Islet of Langerhans (tissue), 1 donor: Measurements from ENCODE around the gene EPB41L5.
"Not testable (repeated sequence)": the region's sequence is repeated elsewhere in the genome, so short reads cannot be mapped to it uniquely, and the experiment has no call there.

ENCODE experiments used
- FAIRE-seq: peaks from one replicate; lab custom pipeline; 2011; peaks lifted over from hg19 to GRCh38; lab: Jason Lieb, UNC

EPB41L5 gene

GRCh38 chr2:120199817-120200459 is 187.1 kb downstream of the EPB41L5 start:
- not testable (repeated sequence) for FAIRE-seq

GRCh38 chr2:120203251-120204021 is 190.6 kb downstream of the EPB41L5 start:
- no peak for FAIRE-seq

DNA sequence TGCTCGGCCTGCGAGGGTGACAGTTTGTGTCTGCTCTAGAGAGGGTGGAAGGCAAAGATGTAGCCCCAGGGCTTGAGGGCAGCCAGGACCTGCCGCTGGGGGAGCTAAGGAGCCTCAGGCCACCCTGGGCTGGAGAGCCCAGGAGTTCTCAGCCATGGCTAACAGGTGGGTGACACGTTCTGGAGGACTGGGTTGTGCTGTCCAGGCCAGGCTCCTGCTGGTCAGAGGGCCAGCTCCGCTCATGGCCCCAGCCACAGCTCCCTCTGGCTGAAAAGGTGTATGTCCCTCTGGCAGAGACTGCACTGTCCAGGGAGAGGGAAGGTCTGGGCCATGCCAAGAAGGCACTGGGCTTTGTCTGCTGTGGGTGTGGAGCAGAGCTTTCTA is 191.1 kb downstream of the EPB41L5 start:
- FAIRE-seq = no peak

DNA sequence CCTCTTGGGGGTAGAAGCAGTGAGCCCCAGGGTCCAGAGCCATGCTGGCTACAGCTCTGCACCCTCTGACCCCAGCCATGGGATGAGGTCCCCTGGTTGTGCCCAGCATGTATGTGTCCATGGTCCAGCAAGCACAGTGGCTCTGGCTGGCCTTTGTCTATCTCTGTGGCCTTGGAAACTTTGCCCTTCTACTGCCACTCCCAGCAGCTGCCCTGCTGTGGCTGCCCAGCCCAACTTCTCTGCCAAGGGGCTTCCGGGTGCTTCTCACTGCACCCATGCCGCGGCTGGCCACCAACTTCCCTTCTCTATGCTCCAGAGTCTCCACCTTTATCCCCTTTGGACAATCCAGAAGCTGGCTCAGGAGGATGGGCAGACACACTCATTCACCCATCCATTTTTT is 191.5 kb downstream of the EPB41L5 start:
- no peak for FAIRE-seq

- FAIRE-seq = no peak
Observed at GRCh38 chr2:120204945-120205670, 192.2 kb downstream of the EPB41L5 start.

- no peak for FAIRE-seq
Observed at GRCh38 chr2:120206022-120206581, 193.2 kb downstream of the EPB41L5 start.

DNA sequence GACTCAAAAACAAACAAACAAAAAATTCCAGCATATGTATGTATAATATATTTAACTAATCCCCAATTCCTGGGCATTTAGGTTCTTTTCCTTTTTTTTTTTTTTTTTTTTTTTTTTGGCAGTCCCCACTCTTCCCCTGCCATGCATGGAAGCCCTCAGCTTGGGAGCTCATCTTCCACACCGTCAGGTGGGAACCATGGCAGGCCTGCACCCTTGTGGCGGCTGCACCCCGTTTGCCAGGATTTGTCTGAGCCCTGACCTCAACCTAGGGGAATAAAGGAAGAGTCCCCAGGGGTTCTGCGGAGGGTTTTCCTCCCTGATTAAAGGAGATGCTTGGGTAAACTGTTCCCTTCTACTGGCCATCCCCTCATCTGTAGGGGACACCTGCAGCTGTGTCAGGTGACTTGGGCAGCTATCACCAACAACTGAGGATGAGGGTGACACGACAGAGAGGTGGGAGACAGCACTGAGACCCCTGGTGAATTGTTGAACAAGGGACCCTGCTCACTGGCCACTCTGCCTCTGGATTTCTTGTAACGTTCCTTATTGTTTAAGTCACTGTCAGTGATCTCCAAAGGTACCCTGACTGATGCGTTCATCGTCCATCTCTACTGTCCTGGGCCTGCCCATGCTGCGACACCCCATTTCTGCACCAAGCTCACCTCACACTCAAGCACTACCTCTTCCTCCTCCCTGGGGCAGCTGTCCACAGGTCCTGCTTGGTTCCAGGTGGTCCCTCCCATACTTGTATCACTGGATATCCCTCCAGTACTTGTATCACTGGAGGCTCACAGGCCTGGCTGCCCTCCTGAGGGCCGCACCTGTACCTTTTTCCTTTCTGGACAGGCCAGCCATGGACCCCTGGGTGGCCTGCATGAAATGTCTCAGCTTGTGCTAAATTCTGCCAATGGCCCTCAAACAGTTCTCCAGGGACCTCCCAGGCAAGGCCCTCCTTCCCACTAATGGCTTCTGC is 195.8 kb downstream of the EPB41L5 start:
- FAIRE-seq = no peak

GRCh38 chr2:120209427-120210269 is 196.8 kb downstream of the EPB41L5 start:
- no peak for FAIRE-seq

GRCh38 chr2:120210270-120210693 is 197.4 kb downstream of the EPB41L5 start:
- FAIRE-seq = no peak

DNA sequence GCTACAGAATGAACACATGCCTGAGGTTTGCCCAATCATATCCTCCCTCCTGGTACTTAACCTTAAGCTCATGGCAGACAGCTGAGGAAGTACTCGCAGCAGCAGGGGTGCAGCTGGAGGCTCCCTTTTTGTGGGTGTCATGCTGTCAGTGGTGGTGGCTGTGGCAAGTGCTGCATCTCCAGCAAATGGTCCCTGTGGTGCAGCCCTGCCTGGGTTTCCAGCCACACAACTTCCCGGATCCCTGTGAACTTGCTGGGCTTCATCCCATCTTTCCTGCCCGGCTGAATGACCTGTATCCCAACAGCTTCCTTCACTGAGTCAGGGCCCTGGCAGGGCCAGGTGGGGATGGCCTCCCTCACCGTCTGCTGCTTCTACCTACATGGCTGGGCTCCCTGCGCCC is 205.3 kb downstream of the EPB41L5 start:
- no peak for FAIRE-seq

DNA sequence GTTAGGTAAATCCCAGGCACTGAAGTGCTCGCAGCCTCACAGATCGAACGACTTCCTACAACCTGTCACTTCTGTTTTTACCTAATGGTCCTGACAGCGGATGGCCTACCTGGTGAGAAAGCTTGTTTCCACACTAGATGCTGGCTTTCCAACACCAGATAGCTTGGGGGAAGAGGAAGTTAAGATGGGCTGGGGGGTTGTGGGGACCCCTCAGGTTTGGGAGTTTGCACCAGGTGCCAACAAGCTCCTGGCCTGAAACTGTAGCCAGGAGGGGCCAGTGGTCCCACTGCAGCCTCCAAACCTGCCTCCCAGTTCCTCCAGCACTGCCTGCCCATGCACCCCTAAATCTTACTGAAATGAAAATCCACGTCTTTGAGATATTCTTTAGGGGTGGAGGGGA is 206.4 kb downstream of the EPB41L5 start:
- FAIRE-seq = no peak

DNA sequence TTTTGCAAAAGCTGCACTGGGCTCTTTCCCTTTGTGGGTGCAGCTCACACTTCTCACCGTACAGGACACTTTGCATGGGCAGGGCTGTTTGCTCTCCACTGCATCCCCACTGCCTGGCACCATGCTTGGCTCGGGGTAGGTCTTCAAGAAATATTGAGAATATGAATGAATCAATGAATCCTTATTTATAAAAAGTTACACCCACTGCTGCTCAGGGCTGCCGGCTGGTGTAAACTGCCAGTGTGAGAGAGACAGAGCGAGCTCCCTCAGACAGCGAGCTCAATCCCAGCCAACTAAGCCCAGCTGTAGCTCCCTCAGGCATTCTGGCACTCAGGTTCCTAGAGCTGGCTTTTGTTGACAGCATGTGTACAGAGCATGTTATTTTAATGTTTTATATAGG is 206.9 kb downstream of the EPB41L5 start:
- FAIRE-seq = no peak

DNA sequence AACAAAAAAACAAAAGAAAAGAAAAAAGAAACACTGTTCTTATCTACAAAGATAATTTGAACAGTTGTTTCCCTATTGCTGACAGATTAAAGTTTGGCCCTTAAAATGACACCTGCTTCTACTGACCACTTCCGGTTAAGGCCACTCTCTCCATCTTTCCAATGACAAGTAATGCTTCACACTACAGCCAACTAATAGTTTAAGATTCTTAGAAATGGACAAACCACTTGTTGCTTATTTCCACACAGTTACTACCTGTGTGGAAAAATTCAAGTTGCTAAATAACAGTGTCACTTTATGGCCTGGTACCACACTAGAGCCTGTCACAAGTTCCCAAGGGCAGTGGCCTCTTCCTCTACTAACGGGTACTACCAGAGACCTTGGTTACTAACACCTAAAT is 207.9 kb downstream of the EPB41L5 start:
- FAIRE-seq = no peak

- no peak for FAIRE-seq
Observed at GRCh38 chr2:120221616-120222015, 208.7 kb downstream of the EPB41L5 start.

GRCh38 chr2:120222186-120223033 is 209.5 kb downstream of the EPB41L5 start:
- no peak for FAIRE-seq

DNA sequence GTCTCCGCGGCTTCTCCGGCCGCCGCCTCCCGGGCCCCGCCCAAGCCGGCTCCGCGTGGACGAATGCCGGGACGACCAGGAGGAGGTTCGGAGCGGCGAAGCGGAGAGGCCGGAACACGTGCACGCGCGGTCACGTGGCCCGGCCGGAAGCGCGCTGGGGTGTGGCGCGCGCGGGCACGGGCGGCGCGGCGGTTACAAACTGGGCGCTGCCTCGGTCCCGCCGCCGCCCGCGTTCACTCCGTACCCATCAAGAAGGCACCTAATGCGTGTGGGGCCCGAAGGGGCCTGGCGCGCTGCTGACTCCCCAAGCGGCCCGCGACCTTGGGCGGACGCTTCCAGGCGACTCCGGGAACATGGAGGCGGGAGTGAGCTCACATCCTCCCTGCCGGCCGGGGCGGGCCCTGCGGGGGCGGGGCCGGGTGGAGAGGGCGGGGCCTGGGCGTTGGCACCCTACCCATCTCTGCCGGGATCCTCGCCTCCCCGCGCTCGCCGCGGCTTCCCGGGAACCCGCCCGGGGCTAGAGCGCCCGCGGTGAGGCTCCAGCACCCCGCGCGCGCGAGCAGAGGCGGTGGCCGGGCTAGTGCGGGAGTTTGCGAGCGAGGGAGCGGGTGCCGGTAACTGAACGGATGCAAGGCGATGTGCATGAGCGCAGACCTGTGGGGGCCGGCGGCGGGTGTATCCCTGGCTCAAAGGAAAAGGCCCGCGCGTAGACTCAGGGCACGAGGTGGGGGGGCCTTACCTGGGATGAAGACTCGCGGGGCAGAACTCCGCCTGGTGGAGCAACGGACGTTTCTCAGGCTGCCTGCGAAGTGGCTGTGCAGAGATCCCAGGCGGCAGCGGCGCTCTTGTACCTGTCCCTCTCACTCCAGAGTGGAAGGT is 210.4 kb downstream of the EPB41L5 start, which contains the start of gene TMEM185B:
Gene TMEM185B (minus strand): TSS at position 367 of the 879 bp plus-strand sequence. CDS start 424 bp downstream, outside the sequence.
- no peak for FAIRE-seq

GRCh38 chr2:120224256-120224655 is 211.4 kb downstream of the EPB41L5 start:
- no peak for FAIRE-seq

DNA sequence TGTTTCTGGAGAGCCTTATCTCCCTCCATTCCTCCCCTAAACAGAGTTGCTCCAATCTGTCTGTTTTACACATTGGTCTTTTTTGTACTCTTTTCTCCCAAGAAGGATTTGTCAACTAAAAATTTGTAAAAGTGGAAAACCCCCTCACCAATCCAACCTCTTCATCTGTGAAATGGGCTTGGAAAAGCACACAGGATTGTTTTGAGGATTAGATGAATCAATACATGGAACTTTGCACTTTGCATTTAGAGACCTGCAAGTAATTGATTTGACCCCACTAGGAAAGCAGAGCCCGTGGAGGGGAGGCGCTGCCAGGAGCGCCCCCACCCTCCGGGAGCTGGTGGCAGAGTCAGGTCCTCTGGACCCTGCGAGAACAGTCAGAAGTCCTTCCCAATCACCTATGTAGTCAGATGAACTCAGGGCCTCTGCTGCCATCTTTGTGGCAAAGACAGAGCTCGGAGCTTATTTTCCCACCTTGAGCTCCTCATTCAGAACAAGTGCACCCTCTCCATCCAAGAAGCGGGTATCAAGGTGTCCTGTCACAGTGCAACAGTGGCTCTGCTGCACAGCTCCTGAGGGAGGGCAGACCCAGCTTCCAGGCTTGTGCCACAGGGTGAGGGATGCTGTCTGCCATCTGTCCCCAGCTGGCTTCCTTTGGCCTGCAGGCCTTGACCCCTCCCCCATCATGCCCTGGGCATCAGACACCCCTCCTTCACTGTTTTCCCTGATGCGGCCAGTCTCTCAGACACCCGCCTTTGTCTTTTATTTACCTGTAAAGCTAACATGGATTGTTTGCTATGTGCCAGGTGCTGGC is 212.1 kb downstream of the EPB41L5 start:
- no peak for FAIRE-seq
